Measurements from ENCODE around the gene DTHD1. TPM values are rescaled to one million over a fixed set of nuclear protein-coding genes. Genes with fewer than 3 reads are reported as not detected.

DTHD1 gene
- total RNA-seq, 4 donors from 2014 or later: 0.68 to 1.3 TPM; not detected in 2

GRCh38 chr4:36273276-36273675 lies 8.1 kb upstream of the DTHD1 start:
- intact Hi-C loops (cut with DNase I; ENCODE audit: low total_unique reads) (no loop called here), in situ Hi-C loops (cut with MboI; ENCODE audit: low pct_ligation_motif_present in 1 of 4, low pct_unique_long_range_greater_than_20kb in 1 of 4, low sequenced_read_pairs in 3 of 4) (no loop called here)
- Histone ChIP-seq H3K4me3 (no peak overlapping the region), H3K4me1 (no peaks in the 10 kb centered on the region), H3K27ac (no peak overlapping the region), H3K9me3 (no peaks in the 10 kb centered on the region), H3K27me3 (no peaks in the 10 kb centered on the region), H3K36me3 (no peaks in the 10 kb centered on the region)
- TF ChIP-seq POLR2AphosphoS5 (IDR thresholded peaks at IDR 0.05) (no peak), POLR2A (IDR thresholded peaks at IDR 0.05) (no peak), EP300 (IDR thresholded peaks at IDR 0.05; ENCODE audit: low read depth) (no peak)
- TF ChIP-seq, protein P1, sequence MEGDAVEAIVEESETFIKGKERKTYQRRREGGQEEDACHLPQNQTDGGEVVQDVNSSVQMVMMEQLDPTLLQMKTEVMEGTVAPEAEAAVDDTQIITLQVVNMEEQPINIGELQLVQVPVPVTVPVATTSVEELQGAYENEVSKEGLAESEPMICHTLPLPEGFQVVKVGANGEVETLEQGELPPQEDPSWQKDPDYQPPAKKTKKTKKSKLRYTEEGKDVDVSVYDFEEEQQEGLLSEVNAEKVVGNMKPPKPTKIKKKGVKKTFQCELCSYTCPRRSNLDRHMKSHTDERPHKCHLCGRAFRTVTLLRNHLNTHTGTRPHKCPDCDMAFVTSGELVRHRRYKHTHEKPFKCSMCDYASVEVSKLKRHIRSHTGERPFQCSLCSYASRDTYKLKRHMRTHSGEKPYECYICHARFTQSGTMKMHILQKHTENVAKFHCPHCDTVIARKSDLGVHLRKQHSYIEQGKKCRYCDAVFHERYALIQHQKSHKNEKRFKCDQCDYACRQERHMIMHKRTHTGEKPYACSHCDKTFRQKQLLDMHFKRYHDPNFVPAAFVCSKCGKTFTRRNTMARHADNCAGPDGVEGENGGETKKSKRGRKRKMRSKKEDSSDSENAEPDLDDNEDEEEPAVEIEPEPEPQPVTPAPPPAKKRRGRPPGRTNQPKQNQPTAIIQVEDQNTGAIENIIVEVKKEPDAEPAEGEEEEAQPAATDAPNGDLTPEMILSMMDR (IDR thresholded peaks at IDR 0.05): no peak
- DNase-seq: no peak
- WGBS, 2 donors (ENCODE audit: low coverage in 1 of 2): 90 to 96% methylated on average over 4 of the region's 4 CpGs

DNA sequence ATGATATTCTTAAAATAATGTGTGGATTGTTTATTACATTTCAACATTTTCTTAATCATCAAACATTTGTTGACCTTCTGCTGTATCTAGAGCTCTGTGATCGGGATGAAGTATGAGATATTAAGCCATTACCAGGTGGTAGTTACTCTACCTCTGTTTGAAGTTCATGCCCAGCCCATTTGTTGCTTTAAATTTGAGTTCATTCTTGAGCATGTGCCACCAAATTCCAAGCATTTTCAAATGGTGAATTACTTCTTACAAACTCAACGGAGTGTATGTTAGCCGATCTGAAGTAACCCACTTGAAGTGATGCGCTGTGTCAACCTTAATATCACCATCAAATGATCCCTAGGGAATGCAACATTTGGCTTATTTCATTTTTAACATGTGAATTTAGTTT lies 7.3 kb upstream of the DTHD1 start:
- Histone ChIP-seq H3K36me3 (no peaks in the 10 kb centered on the region), H3K9me3 (no peaks in the 10 kb centered on the region), H3K27ac (no peak overlapping the region), H3K4me1 (no peaks in the 10 kb centered on the region), H3K27me3 (no peaks in the 10 kb centered on the region), H3K4me3 (no peak overlapping the region)
- WGBS, 2 donors (ENCODE audit: low coverage in 1 of 2): 91 to 92% methylated on average over 4 of the region's 4 CpGs
- no peak for TF ChIP-seq POLR2A (IDR thresholded peaks at IDR 0.05)
- TF ChIP-seq POLR2AphosphoS5 (IDR thresholded peaks at IDR 0.05): no peak
- no peak for TF ChIP-seq EP300 (IDR thresholded peaks at IDR 0.05; ENCODE audit: low read depth)
- TF ChIP-seq, protein P1 (IDR thresholded peaks at IDR 0.05): no peak
- no peak for DNase-seq
- intact Hi-C loops (cut with DNase I; ENCODE audit: low total_unique reads) (no loop called here), in situ Hi-C loops (cut with MboI; ENCODE audit: low pct_ligation_motif_present in 1 of 4, low pct_unique_long_range_greater_than_20kb in 1 of 4, low sequenced_read_pairs in 3 of 4) (no loop called here)

GRCh38 chr4:36277533-36277932 lies 3.9 kb upstream of the DTHD1 start:
- Histone ChIP-seq H3K4me3 (no peak overlapping the region), H3K4me1 (no peaks in the 10 kb centered on the region), H3K9me3 (no peaks in the 10 kb centered on the region), H3K36me3 (no peaks in the 10 kb centered on the region), H3K27me3 (no peaks in the 10 kb centered on the region), H3K27ac (no peak overlapping the region)
- no peak for DNase-seq
- in situ Hi-C loops (cut with MboI; ENCODE audit: low pct_ligation_motif_present in 1 of 4, low pct_unique_long_range_greater_than_20kb in 1 of 4, low sequenced_read_pairs in 3 of 4) (no loop called here), intact Hi-C loops (cut with DNase I; ENCODE audit: low total_unique reads) (no loop called here)
- 81 to 89% methylated on average over 2 to 4 of the region's 4 CpGs for WGBS, 2 donors (ENCODE audit: low coverage in 1 of 2)
- TF ChIP-seq, protein P1 (IDR thresholded peaks at IDR 0.05): no peak
- TF ChIP-seq EP300 (IDR thresholded peaks at IDR 0.05; ENCODE audit: low read depth) (no peak), POLR2AphosphoS5 (IDR thresholded peaks at IDR 0.05) (no peak), POLR2A (IDR thresholded peaks at IDR 0.05) (no peak)

- Histone ChIP-seq H3K4me1 (no peaks in the 10 kb centered on the region), H3K27me3 (no peaks in the 10 kb centered on the region), H3K4me3 (no peak overlapping the region), H3K27ac (no peak overlapping the region), H3K9me3 (no peaks in the 10 kb centered on the region), H3K36me3 (no peaks in the 10 kb centered on the region)
- no peak for DNase-seq
- intact Hi-C loops (cut with DNase I; ENCODE audit: low total_unique reads) (no loop called here), in situ Hi-C loops (cut with MboI; ENCODE audit: low pct_ligation_motif_present in 1 of 4, low pct_unique_long_range_greater_than_20kb in 1 of 4, low sequenced_read_pairs in 3 of 4) (no loop called here)
- TF ChIP-seq POLR2AphosphoS5 (IDR thresholded peaks at IDR 0.05) (no peak), EP300 (IDR thresholded peaks at IDR 0.05; ENCODE audit: low read depth) (no peak), POLR2A (IDR thresholded peaks at IDR 0.05) (no peak)
- TF ChIP-seq, protein P1 (IDR thresholded peaks at IDR 0.05): no peak
- WGBS, 2 donors (ENCODE audit: low coverage in 1 of 2): 68 to 79% methylated on average over 2 of the region's 2 CpGs
These were observed 2.6 kb upstream of the DTHD1 start for GRCh38 chr4:36278789-36279188.
